Measurements from ENCODE around the gene EPSTI1.

The EPSTI1 gene

GRCh38 chr13:42907745-42908144 is 84.3 kb downstream of the EPSTI1 start:
- intact Hi-C loops (cut with DNase I), result no loop called here
- no peak for DNase-seq

- intact Hi-C loops (cut with DNase I), result no loop called here
- DNase-seq, result no peak
These were observed 85.8 kb downstream of the EPSTI1 start for GRCh38 chr13:42906257-42906656.

GRCh38 chr13:42905579-42905978 is 86.5 kb downstream of the EPSTI1 start:
- no peak for DNase-seq
- intact Hi-C loops (cut with DNase I), result no loop called here

- intact Hi-C loops (cut with DNase I), result no loop called here
- no peak for DNase-seq
These were observed 92.8 kb downstream of the EPSTI1 start for GRCh38 chr13:42899266-42899665.

- DNase-seq, result no peak
- intact Hi-C loops (cut with DNase I), result no loop called here
These were observed 96.3 kb downstream of the EPSTI1 start for GRCh38 chr13:42895776-42896175.

GRCh38 chr13:42894765-42895243 is 97.2 kb downstream of the EPSTI1 start:
- DNase-seq, result no peak
- intact Hi-C loops (cut with DNase I), result no loop called here

- DNase-seq, result no peak
- intact Hi-C loops (cut with DNase I), result no loop called here
These were observed 98.8 kb downstream of the EPSTI1 start for GRCh38 chr13:42893214-42893671.

GRCh38 chr13:42892760-42893159 is 99.3 kb downstream of the EPSTI1 start:
- DNase-seq, result no peak

GRCh38 chr13:42891591-42891990 is 100.5 kb downstream of the EPSTI1 start:
- no peak for DNase-seq
- intact Hi-C loops (cut with DNase I), result no loop called here

More at GRCh38 chr13:42892760-42893159, 99.3 kb downstream of the EPSTI1 start:
- intact Hi-C loops (cut with DNase I), result no loop called here

GRCh38 chr13:42885325-42885724 is 106.7 kb downstream of the EPSTI1 start:
- intact Hi-C loops (cut with DNase I), result no loop called here

GRCh38 chr13:42883771-42884467 is 108.1 kb downstream of the EPSTI1 start:
- DNase-seq, result peak in 2 of 42 donors; percentile 3 to 40
- intact Hi-C loops (cut with DNase I), result no loop called here

More at GRCh38 chr13:42885325-42885724, 106.7 kb downstream of the EPSTI1 start:
- no peak for DNase-seq

GRCh38 chr13:42883142-42883541 is 108.9 kb downstream of the EPSTI1 start:
- intact Hi-C loops (cut with DNase I), result no loop called here
- DNase-seq, result no peak

- no peak for DNase-seq
- intact Hi-C loops (cut with DNase I), result no loop called here
These were observed 111.9 kb downstream of the EPSTI1 start for GRCh38 chr13:42880056-42880605.

- DNase-seq, result no peak
- intact Hi-C loops (cut with DNase I), result no loop called here
These were observed 113.3 kb downstream of the EPSTI1 start for GRCh38 chr13:42878721-42879120.

GRCh38 chr13:42876887-42877545 is 115.0 kb downstream of the EPSTI1 start:
- DNase-seq, result no peak
- intact Hi-C loops (cut with DNase I), result no loop called here

- intact Hi-C loops (cut with DNase I), result no loop called here
- DNase-seq, result no peak
These were observed 115.7 kb downstream of the EPSTI1 start for GRCh38 chr13:42876270-42876714.

GRCh38 chr13:42875475-42876269 is 116.4 kb downstream of the EPSTI1 start:
- peak in 4 of 42 donors; percentile 4 to 28 (median 8) for DNase-seq
- intact Hi-C loops (cut with DNase I), result no loop called here

GRCh38 chr13:42874221-42874620 is 117.8 kb downstream of the EPSTI1 start:
- intact Hi-C loops (cut with DNase I), result no loop called here
- no peak for DNase-seq

GRCh38 chr13:42873081-42873480 is 119.0 kb downstream of the EPSTI1 start:
- DNase-seq, result no peak
- intact Hi-C loops (cut with DNase I), result no loop called here
